Pancreas (tissue), 10 donors: Measurements from ENCODE around the gene ABCB1. TPM values are rescaled to one million over a fixed set of nuclear protein-coding genes. Genes with fewer than 3 reads are reported as not detected.
"Not testable (repeated sequence)": the region's sequence is repeated elsewhere in the genome, so short reads cannot be mapped to it uniquely, and the experiment has no call there.

ENCODE experiments used
- ATAC-seq, 4 donors: fragments of 200-7000 bp; cut with Tn5 transposase; one replicate each; pipeline versions ENCODE4 v1.8.0 to v1.9.1; 2020; ENCODE audit warnings: mild to moderate bottlenecking in 4 of 4, moderate library complexity in 4 of 4
- DNase-seq, 6 donors: peaks; one replicate each; pipeline ENCODE4 v3.0.0-alpha.2; 2020
- FAIRE-seq: peaks from 2 replicates; lab custom pipeline; 2012; peaks lifted over from hg19 to GRCh38; lab: Jason Lieb, UNC
- H3K27ac ChIP-seq, 4 donors: fragments of 200-600 bp; sonication (generic); 1 replicate in 3 of 4; 2 replicates in 1 of 4; pipeline versions ENCODE4 v1.5.0 to v1.8.0; 2020
- H3K27me3 ChIP-seq, 4 donors: fragments of 200-600 bp; one replicate each; pipeline ENCODE4 v1.8.0; 2021
- H3K36me3 ChIP-seq, 3 donors: fragments of 200-600 bp; sonication (generic) in 1 of 3; one replicate each; pipeline versions ENCODE4 v1.5.0 to v1.8.0; 2020 to 2021
- H3K4me1 ChIP-seq, 3 donors: fragments of 200-600 bp; one replicate each; pipeline ENCODE4 v1.8.0; 2021
- H3K4me3 ChIP-seq, 4 donors: fragments of 200-600 bp; sonication (generic) in 2 of 4; one replicate each; pipeline versions ENCODE4 v1.5.0 to v1.8.0; 2020 to 2021
- H3K9me3 ChIP-seq, 4 donors: fragments of 200-600 bp; one replicate each; pipeline ENCODE4 v1.8.0; 2021
- CTCF ChIP-seq, 4 donors: fragments of 200-600 bp; sonication (generic) in 3 of 4; IDR thresholded peaks; one replicate each; pipeline versions ENCODE4 v1.5.0 to v1.8.0; 2021; ENCODE audit warnings: antibody characterized with exemption in 4 of 4
- WGBS, 2 donors: extraction: QIAGEN DNeasy Blood & Tissue Kit; methylation state at CpG; one replicate each; pipeline ENCODE4 v1.1.7; 2013; 5-methylcytosine and 5-hydroxymethylcytosine counted together
- intact Hi-C, 3 donors: fragments of 100-400 bp; cut with DNase I; formaldehyde crosslinking; loops; one replicate each; pipeline versions ENCODE4 v1.11.1 to v1.14.2; 2022
- polyA plus RNA-seq, 2 donors: library from polyadenylated mRNA; stranded (reverse); fragments of 200-250 nt; gene quantifications; one replicate each; pipeline ENCODE4 v1.2.3, GENCODE V29; 2013
- total RNA-seq, 6 donors: library from RNA; stranded (reverse); fragmentation: NEBNext Ultra II Directional in 4 of 6; extraction: Animal tissue kit (Norgen Biotek cat#: 25700) in 4 of 6; gene quantifications; one replicate each; pipeline versions ENCODE4 v1.2.1 to v1.2.4, GENCODE V29; 2021 to 2023
- donor health status: healthy with polysubstance abuse.
- donor health status: DM: no; HTN: no; CAD: no; lungs with moderate emphysema.
- donor health status: DM: no; HTN: no; CAD: no.
- donor health status: control.
- donor health status: control.
- donor health status: Bipolar disorder and iron deficiency.
- donor health status: DM: yes; HTN: yes; CAD: no.
- donor health status: DM: no; HTN: no; CAD: no.
- donor health status: DM: no; HTN: no; CAD: no.
- donor health status: DM: yes; HTN: yes; CAD: no.

Gene ABCB1
- total and polyA plus RNA-seq, 8 donors: 1.8 to 9.7 (median 3.0) TPM

GRCh38 chr7:87474533-87475358 lies 125.9 kb downstream of the ABCB1 start:
- H3K27me3 ChIP-seq: peaks cover 0 to 8% (median 0%) of the 10 kb centered on the region in 4 donors
- peak overlapping the region in 2 of 4 donors; percentile 32 to 56 for H3K4me3 ChIP-seq
- H3K27ac ChIP-seq: no peak overlapping the region
- no peaks in the 10 kb centered on the region for H3K36me3 ChIP-seq
- intact Hi-C loops: no loop called here
- peak in 3 of 4 donors; percentile 42 to 74 (median 68) for ATAC-seq
- no peak for FAIRE-seq
- H3K9me3 ChIP-seq: no peaks in the 10 kb centered on the region
- no peak for DNase-seq
- no peak for TF ChIP-seq CTCF (IDR thresholded peaks at IDR 0.05)
- WGBS, 2 donors: 26 to 27% methylated on average over 14 of the region's 14 CpGs
- peaks cover 0 to 5% (median 0%) of the 10 kb centered on the region in 3 donors for H3K4me1 ChIP-seq

GRCh38 chr7:87473986-87474385 lies 126.7 kb downstream of the ABCB1 start:
- intact Hi-C loops: no loop called here
- DNase-seq (no peak), FAIRE-seq (no peak), ATAC-seq (no peak)
- TF ChIP-seq CTCF (IDR thresholded peaks at IDR 0.05): no peak
- no peak overlapping the region for H3K4me3 ChIP-seq
- no peaks in the 10 kb centered on the region for H3K36me3 ChIP-seq
- WGBS, 2 donors: 60 to 64% methylated on average over 2 of the region's 2 CpGs
- peaks cover 0 to 5% (median 0%) of the 10 kb centered on the region in 3 donors for H3K4me1 ChIP-seq
- no peak overlapping the region for H3K27ac ChIP-seq
- H3K9me3 ChIP-seq: no peaks in the 10 kb centered on the region
- H3K27me3 ChIP-seq: peaks cover 0 to 8% (median 0%) of the 10 kb centered on the region in 4 donors

GRCh38 chr7:87473192-87473591 lies 127.5 kb downstream of the ABCB1 start:
- Histone ChIP-seq H3K27ac (no peak overlapping the region), H3K9me3 (no peaks in the 10 kb centered on the region), H3K27me3 (peaks cover 0 to 8% (median 0%) of the 10 kb centered on the region in 4 donors), H3K4me3 (no peak overlapping the region), H3K36me3 (no peaks in the 10 kb centered on the region), H3K4me1 (peaks cover 0 to 5% (median 0%) of the 10 kb centered on the region in 3 donors)
- no peak for DNase-seq
- no peak for ATAC-seq
- FAIRE-seq: no peak
- 45 to 48% methylated on average over 2 of the region's 2 CpGs for WGBS, 2 donors
- no peak for TF ChIP-seq CTCF (IDR thresholded peaks at IDR 0.05)
- intact Hi-C loops: no loop called here

GRCh38 chr7:87471473-87471872 lies 129.2 kb downstream of the ABCB1 start:
- FAIRE-seq (no peak), DNase-seq (no peak), ATAC-seq (no peak)
- intact Hi-C loops: no loop called here
- no peak for TF ChIP-seq CTCF (IDR thresholded peaks at IDR 0.05)
- no peaks in the 10 kb centered on the region for H3K9me3 ChIP-seq
- H3K4me1 ChIP-seq: peaks cover 0 to 5% (median 0%) of the 10 kb centered on the region in 3 donors
- WGBS, 2 donors: 63 to 68% methylated on average over 2 of the region's 2 CpGs
- H3K27me3 ChIP-seq: peaks cover 0 to 8% (median 0%) of the 10 kb centered on the region in 4 donors
- no peaks in the 10 kb centered on the region for H3K36me3 ChIP-seq
- H3K27ac ChIP-seq: no peak overlapping the region
- H3K4me3 ChIP-seq: no peak overlapping the region

GRCh38 chr7:87469204-87469603 lies 131.5 kb downstream of the ABCB1 start:
- H3K9me3 ChIP-seq, H3K27me3 ChIP-seq, H3K4me3 ChIP-seq, intact Hi-C loops, ATAC-seq, FAIRE-seq, DNase-seq, H3K4me1 ChIP-seq, H3K27ac ChIP-seq, H3K36me3 ChIP-seq: not testable (repeated sequence)

GRCh38 chr7:87465534-87465880 lies 135.2 kb downstream of the ABCB1 start:
- H3K36me3 ChIP-seq, FAIRE-seq, intact Hi-C loops, H3K9me3 ChIP-seq, ATAC-seq, H3K27ac ChIP-seq, DNase-seq, H3K4me1 ChIP-seq, H3K27me3 ChIP-seq, H3K4me3 ChIP-seq: not testable (repeated sequence)
- WGBS, 2 donors: 70 to 79% methylated on average over 7 of the region's 7 CpGs

GRCh38 chr7:87464830-87465533 lies 135.7 kb downstream of the ABCB1 start:
- H3K36me3 ChIP-seq, H3K27ac ChIP-seq, intact Hi-C loops, H3K9me3 ChIP-seq, FAIRE-seq, H3K4me1 ChIP-seq, H3K27me3 ChIP-seq: not testable (repeated sequence)
- DNase-seq (peak in 1 of 6 donors; percentile 43), ATAC-seq (peak in 3 of 4 donors; percentile 59 to 72 (median 68))
- H3K4me3 ChIP-seq: peak overlapping the region in 1 of 4 donors; percentile 12
- 23 to 25% methylated on average over 16 of the region's 16 CpGs for WGBS, 2 donors
